ENCODE results near the gene HIP1R. TPM values are rescaled to one million over a fixed set of nuclear protein-coding genes. Genes with fewer than 3 reads are reported as not detected.

Gene HIP1R
- total and polyA plus RNA-seq, 10 donors: 40.3 to 65.9 (median 49.0) TPM

GRCh38 chr12:122849352-122850047, 14.2 kb downstream of the HIP1R start:
- Histone ChIP-seq H3K36me3 (peaks cover 0 to 76% (median 15%) of the 10 kb centered on the region in 6 donors), H3K27ac (no peak overlapping the region), H3K27me3 (replicated peaks in 1 of 7) (no peaks in the 10 kb centered on the region), H3K4me3 (no peak overlapping the region), H3K4me1 (peaks cover 0 to 19% (median 3%) of the 10 kb centered on the region in 6 donors), H3K9me3 (no peaks in the 10 kb centered on the region)
- no peak for TF ChIP-seq POLR2A (IDR thresholded peaks at IDR 0.05)
- TF ChIP-seq POLR2AphosphoS5 (IDR thresholded peaks at IDR 0.05): peak in 1 of 3 donors; percentile 9
- DNase-seq: peak; percentile 72
- intact Hi-C loops (cut with DNase I; ENCODE audit: low total_unique reads): loop anchor here (10.0 kb wide), 1 partner anchor 385 kb away; the partner anchor contains the start of genes MPHOSPH9 and MTRFR
- WGBS, 5 donors: 84 to 90% (median 85%) methylated on average over 25 to 26 of the region's 26 CpGs

GRCh38 chr12:122850048-122850445, 14.8 kb downstream of the HIP1R start:
- no peak overlapping the region for H3K4me3 ChIP-seq
- no peak for DNase-seq
- no peak overlapping the region for H3K27ac ChIP-seq
- 82 to 99% (median 92%) methylated on average over 8 to 14 of the region's 14 CpGs for WGBS, 5 donors
- intact Hi-C loops (cut with DNase I; ENCODE audit: low total_unique reads): loop anchor here (10.0 kb wide), 1 partner anchor 385 kb away; the partner anchor contains the start of genes MPHOSPH9 and MTRFR
- no peaks in the 10 kb centered on the region for H3K9me3 ChIP-seq
- H3K27me3 ChIP-seq (replicated peaks in 1 of 7): no peaks in the 10 kb centered on the region
- peaks cover 0 to 13% (median 2%) of the 10 kb centered on the region in 6 donors for H3K4me1 ChIP-seq
- TF ChIP-seq POLR2AphosphoS5 (IDR thresholded peaks at IDR 0.05) (no peak), CTCF (IDR thresholded peaks at IDR 0.05 in 8 of 11, conservative IDR thresholded peaks at IDR 0.05 in 3 of 11) (no peak), POLR2A (IDR thresholded peaks at IDR 0.05) (no peak)
- H3K36me3 ChIP-seq: peaks cover 0 to 76% (median 15%) of the 10 kb centered on the region in 6 donors

GRCh38 chr12:122850695-122851350, 15.6 kb downstream of the HIP1R start:
- no peaks in the 10 kb centered on the region for H3K9me3 ChIP-seq

GRCh38 chr12:122851820-122852219, 16.6 kb downstream of the HIP1R start:
- TF ChIP-seq POLR2A (IDR thresholded peaks at IDR 0.05) (no peak), POLR2AphosphoS5 (IDR thresholded peaks at IDR 0.05) (peak in 2 of 3 donors; percentile 5 to 9)
- Histone ChIP-seq H3K9me3 (no peaks in the 10 kb centered on the region), H3K36me3 (peaks cover 0 to 79% (median 25%) of the 10 kb centered on the region in 6 donors), H3K27me3 (replicated peaks in 1 of 7) (no peaks in the 10 kb centered on the region), H3K4me3 (no peak overlapping the region), H3K4me1 (peaks cover 0 to 9% (median 0%) of the 10 kb centered on the region in 6 donors), H3K27ac (peak overlapping the region in 2 of 8 donors; percentile 14 to 40)
- intact Hi-C loops (cut with DNase I; ENCODE audit: low total_unique reads): loop anchor here (10.0 kb wide), 1 partner anchor 383 kb away; the partner anchor contains the start of genes MPHOSPH9 and MTRFR
- DNase-seq: no peak
- WGBS, 5 donors: 62 to 83% (median 70%) methylated on average over 1 to 5 of the region's 5 CpGs

More at GRCh38 chr12:122850695-122851350, 15.6 kb downstream of the HIP1R start:
- Histone ChIP-seq H3K27ac (no peak overlapping the region), H3K4me3 (no peak overlapping the region), H3K4me1 (peaks cover 0 to 9% (median 0%) of the 10 kb centered on the region in 6 donors), H3K36me3 (peaks cover 0 to 78% (median 17%) of the 10 kb centered on the region in 6 donors), H3K27me3 (replicated peaks in 1 of 7) (no peaks in the 10 kb centered on the region)
- TF ChIP-seq POLR2AphosphoS5 (IDR thresholded peaks at IDR 0.05) (no peak), CTCF (IDR thresholded peaks at IDR 0.05 in 8 of 11, conservative IDR thresholded peaks at IDR 0.05 in 3 of 11) (no peak), POLR2A (IDR thresholded peaks at IDR 0.05) (no peak)
- 82 to 93% (median 91%) methylated on average over 19 to 27 of the region's 27 CpGs for WGBS, 5 donors
- DNase-seq: no peak
- intact Hi-C loops (cut with DNase I; ENCODE audit: low total_unique reads): loop anchor here (10.0 kb wide), 1 partner anchor 384 kb away; the partner anchor contains the start of genes MPHOSPH9 and MTRFR
